Measurements from ENCODE around the gene CPED1.

GRCh38 chr7:121187676-121188075, 199.2 kb downstream of the CPED1 start:
- TF ChIP-seq CTCF (IDR thresholded peaks at IDR 0.05) (no peak), POLR2A (IDR thresholded peaks at IDR 0.05) (no peak)
